ENCODE measurements around the gene TNNT1. TPM values are rescaled to one million over a fixed set of nuclear protein-coding genes. Genes with fewer than 3 reads are reported as not detected.
"Not testable (repeated sequence)": the region's sequence is repeated elsewhere in the genome, so short reads cannot be mapped to it uniquely, and the experiment has no call there.

TNNT1 gene
- total RNA-seq, 4 donors from 2014 or later = 1.6 to 4.1 TPM; not detected in 2

GRCh38 chr19:55111238-55111831, 37.7 kb downstream of the TNNT1 start:
- in situ Hi-C loops (cut with MboI; ENCODE audit: low pct_ligation_motif_present in 1 of 4, low pct_unique_long_range_greater_than_20kb in 1 of 4, low sequenced_read_pairs in 3 of 4) (no loop called here), intact Hi-C loops (cut with DNase I; ENCODE audit: low total_unique reads) (loop anchor here (10.0 kb wide), 1 partner anchor 493 kb away; the partner anchor contains the start of genes ZNF524 and ZNF865)
- WGBS, 2 donors (ENCODE audit: low coverage in 1 of 2) = 84 to 89% methylated on average over 17 to 21 of the region's 21 CpGs
- no peaks in the 10 kb centered on the region for H3K36me3 ChIP-seq
- H3K9me3 ChIP-seq = no peaks in the 10 kb centered on the region
- peak overlapping the region; percentile 92 to 96 (median 95) for H3K27ac ChIP-seq
- no peaks in the 10 kb centered on the region for H3K27me3 ChIP-seq
- no peak overlapping the region for H3K4me3 ChIP-seq
- DNase-seq = no peak
- TF ChIP-seq EP300 (IDR thresholded peaks at IDR 0.05; ENCODE audit: low read depth) (no peak), POLR2A (IDR thresholded peaks at IDR 0.05) (no peak), POLR2AphosphoS5 (IDR thresholded peaks at IDR 0.05) (no peak), CTCF (IDR thresholded peaks at IDR 0.05) (no peak)
- H3K4me1 ChIP-seq = peaks cover 30 to 40% (median 37%) of the 10 kb centered on the region in 4 donors

GRCh38 chr19:55109527-55110291, 39.3 kb downstream of the TNNT1 start:
- no peak overlapping the region for H3K4me3 ChIP-seq
- no peaks in the 10 kb centered on the region for H3K27me3 ChIP-seq
- DNase-seq = no peak
- H3K27ac ChIP-seq = peak overlapping the region in 2 of 4 donors; percentile 17 to 92
- intact Hi-C loops (cut with DNase I; ENCODE audit: low total_unique reads) = loop anchor here (10.0 kb wide), 1 partner anchor 495 kb away; the partner anchor contains the start of genes ZNF524 and ZNF865
- WGBS, 2 donors (ENCODE audit: low coverage in 1 of 2) = 87 to 91% methylated on average over 9 to 20 of the region's 20 CpGs
- H3K4me1 ChIP-seq = peaks cover 20 to 23% (median 22%) of the 10 kb centered on the region in 4 donors
- in situ Hi-C loops (cut with MboI; ENCODE audit: low pct_ligation_motif_present in 1 of 4, low pct_unique_long_range_greater_than_20kb in 1 of 4, low sequenced_read_pairs in 3 of 4) = no loop called here
- H3K9me3 ChIP-seq = no peaks in the 10 kb centered on the region
- TF ChIP-seq EP300 (IDR thresholded peaks at IDR 0.05; ENCODE audit: low read depth) (no peak), POLR2A (IDR thresholded peaks at IDR 0.05) (no peak), POLR2AphosphoS5 (IDR thresholded peaks at IDR 0.05) (no peak), CTCF (IDR thresholded peaks at IDR 0.05) (no peak)
- no peaks in the 10 kb centered on the region for H3K36me3 ChIP-seq

GRCh38 chr19:55107252-55107651, 41.8 kb downstream of the TNNT1 start:
- intact Hi-C loops (cut with DNase I; ENCODE audit: low total_unique reads); in situ Hi-C loops (cut with MboI; ENCODE audit: low pct_ligation_motif_present in 1 of 4, low pct_unique_long_range_greater_than_20kb in 1 of 4, low sequenced_read_pairs in 3 of 4); H3K27me3 ChIP-seq; DNase-seq; H3K4me3 ChIP-seq; H3K4me1 ChIP-seq; H3K9me3 ChIP-seq; H3K27ac ChIP-seq: not testable (repeated sequence)
- H3K36me3 ChIP-seq = peaks cover 0 to 14% (median 4%) of the 10 kb centered on the region in 4 donors
- 80 to 98% methylated on average over 1 to 3 of the region's 3 CpGs for WGBS, 2 donors (ENCODE audit: low coverage in 1 of 2)

- in situ Hi-C loops (cut with MboI; ENCODE audit: low pct_ligation_motif_present in 1 of 4, low pct_unique_long_range_greater_than_20kb in 1 of 4, low sequenced_read_pairs in 3 of 4) = no loop called here
- peaks cover 0 to 18% (median 7%) of the 10 kb centered on the region in 4 donors for H3K36me3 ChIP-seq
- intact Hi-C loops (cut with DNase I; ENCODE audit: low total_unique reads) = no loop called here
- H3K27ac ChIP-seq = no peak overlapping the region
- no peaks in the 10 kb centered on the region for H3K9me3 ChIP-seq
- no peaks in the 10 kb centered on the region for H3K4me1 ChIP-seq
- H3K27me3 ChIP-seq = no peaks in the 10 kb centered on the region
- 88% methylated on average over 6 of the region's 6 CpGs; no CpG with 5 or more reads in 1 of the 2 donors for WGBS, 2 donors (ENCODE audit: low coverage in 1 of 2)
- no peak for DNase-seq
- no peak for TF ChIP-seq POLR2A (IDR thresholded peaks at IDR 0.05)
- TF ChIP-seq POLR2AphosphoS5 (IDR thresholded peaks at IDR 0.05) = peak in 1 of 3 donors; percentile 3
- H3K4me3 ChIP-seq = no peak overlapping the region
These were observed 42.4 kb downstream of the TNNT1 start for GRCh38 chr19:55106591-55106990.

GRCh38 chr19:55105237-55105636, 43.8 kb downstream of the TNNT1 start:
- Histone ChIP-seq H3K36me3 (peaks cover 0 to 18% (median 7%) of the 10 kb centered on the region in 4 donors), H3K27ac (no peak overlapping the region), H3K4me3 (no peak overlapping the region), H3K27me3 (no peaks in the 10 kb centered on the region), H3K4me1 (no peaks in the 10 kb centered on the region), H3K9me3 (no peaks in the 10 kb centered on the region)
- in situ Hi-C loops (cut with MboI; ENCODE audit: low pct_ligation_motif_present in 1 of 4, low pct_unique_long_range_greater_than_20kb in 1 of 4, low sequenced_read_pairs in 3 of 4) = no loop called here
- 97% methylated on average over 2 of the region's 2 CpGs; no CpG with 5 or more reads in 1 of the 2 donors for WGBS, 2 donors (ENCODE audit: low coverage in 1 of 2)
- intact Hi-C loops (cut with DNase I; ENCODE audit: low total_unique reads) = no loop called here
- TF ChIP-seq EP300 (IDR thresholded peaks at IDR 0.05; ENCODE audit: low read depth) (no peak), POLR2A (IDR thresholded peaks at IDR 0.05) (no peak), CTCF (IDR thresholded peaks at IDR 0.05) (no peak), POLR2AphosphoS5 (IDR thresholded peaks at IDR 0.05) (no peak)
- DNase-seq = no peak

Measured in transverse colon (tissue), 4 donors.